ENCODE measurements around the gene IFT122. TPM values are rescaled to one million over a fixed set of nuclear protein-coding genes. Genes with fewer than 3 reads are reported as not detected.

IFT122 gene
- total and polyA plus RNA-seq, 2 of the 4 experiments (the other 2 are of a cell fraction): 16.8 to 28.0 TPM

- Histone ChIP-seq H3K9me3 (ENCODE audit: control insufficient read depth, insufficient read depth, low read length) (no peaks in the 10 kb centered on the region), H2AK9ac (replicated peaks; ENCODE audit: low read depth, low read length, poor library complexity) (no peak overlapping the region), H2BK120ac (ENCODE audit: low read depth, low read length) (peak overlapping the region; percentile 20; the same call in 1 of the 2 replicates), H3K27me3 (ENCODE audit: control insufficient read depth, insufficient read depth, low read length) (no peaks in the 10 kb centered on the region), H3K27ac (ENCODE audit: insufficient read depth, low read length) (peak overlapping the region; percentile 51; the same call in 1 of the 2 replicates), H3K4me1 (ENCODE audit: control insufficient read depth, insufficient read depth, low read length) (peaks cover 20% of the 10 kb centered on the region), H2BK20ac (ENCODE audit: low read depth, low read length) (peak overlapping the region; percentile 11; the same call in 1 of the 2 replicates), H3K4me2 (ENCODE audit: low read depth, low read length) (no peak overlapping the region), H2AK5ac (ENCODE audit: low read depth, low read length) (peak overlapping the region; percentile 27; the same call in 1 of the 2 replicates), H4K20me1 (ENCODE audit: insufficient read depth, low read length) (peaks cover 11% of the 10 kb centered on the region), H3K56ac (ENCODE audit: extremely low read depth, insufficient read depth, low read length) (no peak overlapping the region), H3K18ac (ENCODE audit: low read depth, low read length) (no peak overlapping the region), H3K79me1 (ENCODE audit: low read depth in 1 of 2, low read length in 2 of 2) (0 out of 4 replicates have a peak, but pooled peaks cover 0 to 3% of the 10 kb centered on the region in 2 experiments), H3K4ac (ENCODE audit: low read depth, low read length) (no peak overlapping the region), H4K5ac (ENCODE audit: low read depth, low read length) (no peak overlapping the region), H3K9ac (ENCODE audit: low read depth, low read length) (no peak overlapping the region), H2BK15ac (ENCODE audit: low read depth, low read length) (peak overlapping the region; percentile 70; the same call in 1 of the 3 replicates), H4K91ac (ENCODE audit: insufficient read depth, low read depth, low read length) (peak overlapping the region; percentile 1; the same call in 1 of the 2 replicates), H3K36me3 (ENCODE audit: control insufficient read depth, insufficient read depth, low read length) (no peaks in the 10 kb centered on the region), H3K23ac (ENCODE audit: low read depth, low read length) (no peak overlapping the region), H4K8ac (ENCODE audit: low read depth in 2 of 2, low read length in 2 of 2) (peak overlapping the region in 1 of 2 experiments; percentile 41; a peak in 1 of 4 replicates), H3K4me3 (ENCODE audit: insufficient read depth, low read depth, low read length) (no peak overlapping the region), H2AFZ (replicated peaks; ENCODE audit: low read length, poor library complexity) (no peak overlapping the region), H3K14ac (replicated peaks; ENCODE audit: low read depth, low read length) (no peak overlapping the region), H2BK5ac (ENCODE audit: low read depth, low read length, poor library complexity, severe bottlenecking) (no peak overlapping the region), H3K9me1 (ENCODE audit: insufficient read depth, low read length) (peaks cover 16% of the 10 kb centered on the region)
- intact Hi-C loops (cut with micrococcal nuclease): no loop called here
- POLR2A ChIA-PET (ENCODE audit: unreplicated experiment): no interaction called here
- CTCF ChIA-PET: interaction anchor here (0.5 to 1.2 kb wide), 4 partner anchors 26 to 314 kb away, joined by 3 to 5 read pairs (median 4); no protein-coding TSS in a partner anchor
- in situ Hi-C loops (cut with MboI; ENCODE audit: low sequenced_read_pairs): no loop called here
- no TSS peak for BruUV-seq (replicated peaks)
- 0 out of 2 replicates have a peak, but pooled peaks have one; percentile 10 for ATAC-seq (ENCODE audit: low read depth)
- peak; percentile 82 for DNase-seq
- dilution Hi-C loops (cut with HindIII; ENCODE audit: low sequenced_read_pairs, unreplicated experiment): no loop called here
- no peak for TF ChIP-seq RCOR1 (IDR thresholded peaks at IDR 0.05; ENCODE audit: insufficient replicate concordance, low read length)
- peak; percentile 93 for TF ChIP-seq CEBPB (IDR thresholded peaks at IDR 0.05; ENCODE audit: low read depth, low read length)
- WGBS, 2 experiments (ENCODE audit: extremely low coverage in 2 of 2, insufficient read length in 1 of 2): no CpG with 5 or more reads among the region's 2 CpGs
Measured at GRCh38 chr3:129409541-129409940, 30.5 kb upstream of the IFT122 start.

Measured in IMR-90 (cell line).